Bronchial epithelial cell (primary cell): ENCODE data around the gene CYYR1. TPM values are rescaled to one million over a fixed set of nuclear protein-coding genes. Genes with fewer than 3 reads are reported as not detected.

ENCODE experiments used
- DNase-seq: peaks from one replicate; pipeline ENCODE4 v3.0.0-alpha.2; 2010; ENCODE audit warnings: low read depth
- FAIRE-seq: peaks from 2 replicates; lab custom pipeline; 2011; peaks lifted over from hg19 to GRCh38; lab: Jason Lieb, UNC
- H3K27me3 ChIP-seq: 2 replicates; pipeline ENCODE4 v1.5.1; 2011; ENCODE audit warnings: low read length; ENCODE audit not compliant: control insufficient read depth, insufficient read depth
- H3K36me3 ChIP-seq: 2 replicates; pipeline ENCODE4 v1.5.1; 2011; ENCODE audit warnings: low read length; ENCODE audit not compliant: control insufficient read depth, insufficient read depth
- H3K4me3 ChIP-seq: 2 replicates; pipeline ENCODE4 v1.5.1; 2011; ENCODE audit warnings: mild to moderate bottlenecking, low read depth, low read length, control low read depth
- total RNA-seq: library from RNA; depleted of rRNA; stranded (reverse); fragments of >200 nt; gene quantifications from 2 replicates; pipeline ENCODE4 v1.2.1, GENCODE V29; 2014
- TF ChIP-seq, protein P1 (sequence below): IDR thresholded peaks from 2 replicates; pipeline ENCODE4 v1.5.1; 2011; ENCODE audit warnings: mild to moderate bottlenecking, moderate library complexity, low read length, control low read depth, inconsistent platforms; ENCODE audit not compliant: insufficient read depth, severe bottlenecking

The CYYR1 gene
- total RNA-seq, 1 donor from 2014 or later = 1.1 TPM

GRCh38 chr21:26443867-26444266, 129.2 kb downstream of the CYYR1 start:
- peak; percentile 59 for DNase-seq

GRCh38 chr21:26443291-26443690, 129.8 kb downstream of the CYYR1 start:
- DNase-seq (peak; percentile 30), FAIRE-seq (no peak)
- H3K4me3 ChIP-seq = no peak overlapping the region
- TF ChIP-seq, protein P1, sequence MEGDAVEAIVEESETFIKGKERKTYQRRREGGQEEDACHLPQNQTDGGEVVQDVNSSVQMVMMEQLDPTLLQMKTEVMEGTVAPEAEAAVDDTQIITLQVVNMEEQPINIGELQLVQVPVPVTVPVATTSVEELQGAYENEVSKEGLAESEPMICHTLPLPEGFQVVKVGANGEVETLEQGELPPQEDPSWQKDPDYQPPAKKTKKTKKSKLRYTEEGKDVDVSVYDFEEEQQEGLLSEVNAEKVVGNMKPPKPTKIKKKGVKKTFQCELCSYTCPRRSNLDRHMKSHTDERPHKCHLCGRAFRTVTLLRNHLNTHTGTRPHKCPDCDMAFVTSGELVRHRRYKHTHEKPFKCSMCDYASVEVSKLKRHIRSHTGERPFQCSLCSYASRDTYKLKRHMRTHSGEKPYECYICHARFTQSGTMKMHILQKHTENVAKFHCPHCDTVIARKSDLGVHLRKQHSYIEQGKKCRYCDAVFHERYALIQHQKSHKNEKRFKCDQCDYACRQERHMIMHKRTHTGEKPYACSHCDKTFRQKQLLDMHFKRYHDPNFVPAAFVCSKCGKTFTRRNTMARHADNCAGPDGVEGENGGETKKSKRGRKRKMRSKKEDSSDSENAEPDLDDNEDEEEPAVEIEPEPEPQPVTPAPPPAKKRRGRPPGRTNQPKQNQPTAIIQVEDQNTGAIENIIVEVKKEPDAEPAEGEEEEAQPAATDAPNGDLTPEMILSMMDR = no peak
- no peaks in the 10 kb centered on the region for H3K27me3 ChIP-seq
- no peaks in the 10 kb centered on the region for H3K36me3 ChIP-seq

More at GRCh38 chr21:26443867-26444266, 129.2 kb downstream of the CYYR1 start:
- TF ChIP-seq, protein P1 = no peak
- Histone ChIP-seq H3K4me3 (no peak overlapping the region), H3K36me3 (no peaks in the 10 kb centered on the region), H3K27me3 (no peaks in the 10 kb centered on the region)
- FAIRE-seq = no peak

GRCh38 chr21:26441149-26441548, 131.9 kb downstream of the CYYR1 start:
- Histone ChIP-seq H3K36me3 (no peaks in the 10 kb centered on the region), H3K4me3 (no peak overlapping the region), H3K27me3 (no peaks in the 10 kb centered on the region)
- FAIRE-seq (no peak), DNase-seq (peak; percentile 64)
- TF ChIP-seq, protein P1 = no peak

GRCh38 chr21:26438976-26439375, 134.1 kb downstream of the CYYR1 start:
- TF ChIP-seq, protein P1 = no peak
- Histone ChIP-seq H3K27me3 (no peaks in the 10 kb centered on the region), H3K4me3 (no peak overlapping the region), H3K36me3 (no peaks in the 10 kb centered on the region)
- DNase-seq = no peak
- FAIRE-seq = no peak

DNA sequence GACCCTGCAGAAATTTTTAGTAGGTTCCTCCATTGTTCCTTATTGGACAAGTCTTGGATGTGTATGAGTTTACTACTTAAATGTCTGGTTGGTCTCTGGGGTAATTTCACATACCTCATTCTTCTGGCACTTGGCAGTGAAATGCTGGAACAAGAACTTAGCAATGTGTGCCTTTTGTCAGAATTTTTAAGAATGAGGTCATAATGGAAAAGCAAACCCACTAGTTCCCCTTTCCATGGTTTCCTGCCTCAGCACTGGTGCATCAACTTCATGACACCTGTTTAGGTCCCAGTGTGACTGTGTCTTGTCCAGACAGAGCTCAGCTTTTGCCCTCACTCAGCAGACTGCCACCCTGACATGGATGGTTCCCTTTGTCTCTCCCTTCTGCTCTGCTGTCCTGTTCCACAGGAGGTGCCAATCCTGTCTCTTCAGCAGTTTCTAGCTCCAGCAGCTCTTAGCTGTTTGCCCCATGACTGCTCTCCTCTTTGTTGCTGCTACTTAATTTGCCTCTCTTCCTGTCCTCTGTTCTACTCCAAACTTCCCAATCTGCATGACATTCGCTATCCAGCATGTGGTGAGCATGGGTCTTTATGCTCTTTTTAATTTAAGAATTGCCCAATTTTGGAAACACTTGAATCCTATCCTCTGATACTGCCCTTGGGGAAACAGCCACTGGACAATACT, 135.6 kb downstream of the CYYR1 start:
- no peak for FAIRE-seq
- H3K27me3 ChIP-seq = no peaks in the 10 kb centered on the region
- TF ChIP-seq, protein P1 = no peak
- no peak for DNase-seq
- H3K36me3 ChIP-seq = no peaks in the 10 kb centered on the region
- H3K4me3 ChIP-seq = no peak overlapping the region

DNA sequence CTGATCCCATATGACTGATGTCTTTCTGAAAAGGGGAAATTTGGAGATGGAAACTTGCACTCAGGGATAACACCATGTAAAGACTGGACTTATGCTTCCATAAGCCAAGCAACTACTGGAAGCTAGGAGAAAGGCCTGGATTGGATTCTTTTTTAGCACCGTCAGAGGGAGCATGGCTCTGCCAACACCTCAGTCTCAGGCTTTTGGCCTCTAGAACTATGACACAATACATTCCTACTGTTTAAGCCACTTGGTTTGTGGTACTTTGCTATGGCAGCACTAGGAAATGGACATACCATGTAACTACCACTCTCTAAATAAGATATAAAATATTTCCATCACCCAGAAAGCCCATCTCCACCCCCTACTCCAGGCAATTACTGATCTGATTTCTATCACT, 139.7 kb downstream of the CYYR1 start:
- TF ChIP-seq, protein P1 = no peak

More for the DNA sequence above, 139.7 kb downstream of the CYYR1 start:
- no peaks in the 10 kb centered on the region for H3K36me3 ChIP-seq
- DNase-seq (no peak), FAIRE-seq (no peak)
- H3K4me3 ChIP-seq = no peak overlapping the region
- no peaks in the 10 kb centered on the region for H3K27me3 ChIP-seq
